ENCODE results near the gene GBP3.

GBP3 gene

GRCh38 chr1:88973520-88974137 is 49.0 kb downstream of the GBP3 start:
- DNase-seq = no peak

- DNase-seq = no peak
Observed at GRCh38 chr1:88961647-88962275, 60.9 kb downstream of the GBP3 start.

- no peak for DNase-seq
Observed at GRCh38 chr1:88961081-88961480, 61.6 kb downstream of the GBP3 start.

All from GOT3 (cell line).